GM12801 (cell line): ENCODE data around the gene TRIM56.

ENCODE experiments used
- CTCF ChIP-seq: IDR thresholded peaks from one replicate; pipeline ENCODE4 v1.5.1; 2011; ENCODE audit warnings: control low read depth; ENCODE audit not compliant: insufficient read length; ENCODE audit errors: extremely low read depth

Gene TRIM56

GRCh38 chr7:101088858-101089529 is 3.7 kb downstream of the TRIM56 start:
- TF ChIP-seq CTCF = no peak

GRCh38 chr7:101089876-101090275 is 4.6 kb downstream of the TRIM56 start:
- no peak for TF ChIP-seq CTCF

- no peak for TF ChIP-seq CTCF
Observed at GRCh38 chr7:101093906-101094305, 8.6 kb downstream of the TRIM56 start.

GRCh38 chr7:101094376-101094775 is 9.1 kb downstream of the TRIM56 start:
- TF ChIP-seq CTCF = no peak

- TF ChIP-seq CTCF = no peak
Observed at GRCh38 chr7:101094791-101095375, 9.6 kb downstream of the TRIM56 start.

GRCh38 chr7:101096331-101096956 is 11.2 kb downstream of the TRIM56 start:
- no peak for TF ChIP-seq CTCF

- TF ChIP-seq CTCF = no peak
Observed at GRCh38 chr7:101096957-101097347, 11.7 kb downstream of the TRIM56 start.
